GF-D8 (cell line): Measurements from ENCODE around the gene PPARG.

Source experiments
- DNase-seq: peaks from one replicate; lab custom pipeline; 2025; lab: John Stamatoyannopoulos, UW

PPARG gene

DNA sequence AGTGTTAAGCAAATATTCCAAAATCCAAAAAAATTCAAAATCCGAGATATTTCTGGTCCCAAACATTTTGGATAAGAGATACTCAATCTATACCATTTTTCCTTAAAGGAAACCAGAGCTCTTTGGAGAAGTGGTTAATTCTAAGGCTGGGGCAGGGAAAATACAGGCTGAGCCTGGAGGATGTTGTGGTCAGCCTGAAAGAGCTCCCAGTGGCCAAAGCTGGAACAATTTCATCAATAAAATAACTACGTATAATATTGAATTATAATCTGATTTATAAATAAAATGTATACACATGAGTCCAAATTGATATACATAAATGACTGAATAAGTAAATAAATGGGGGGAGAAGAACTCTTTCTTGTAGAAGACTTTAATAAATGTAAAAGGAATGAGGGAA, 24.6 kb downstream of the PPARG start:
- DNase-seq, result no peak

DNA sequence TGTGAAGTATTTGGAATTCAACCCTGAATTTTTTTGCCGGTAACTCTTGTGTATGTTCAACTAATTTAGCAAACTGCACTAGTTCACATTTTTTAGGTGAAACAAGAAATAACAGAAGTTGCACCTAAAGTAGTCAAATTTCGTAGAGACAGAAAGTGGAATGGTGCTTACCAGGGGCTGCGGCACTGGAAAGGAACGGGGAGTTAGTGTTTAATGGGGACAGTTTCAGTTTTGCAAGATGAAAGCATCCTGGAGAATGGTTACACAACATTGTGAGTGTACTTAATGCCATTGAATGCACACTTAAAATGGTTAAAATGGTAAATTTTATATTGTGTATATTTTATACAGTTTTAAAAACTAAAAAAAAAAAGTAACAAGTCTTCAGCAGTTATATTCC, 27.4 kb downstream of the PPARG start:
- DNase-seq, result no peak

DNA sequence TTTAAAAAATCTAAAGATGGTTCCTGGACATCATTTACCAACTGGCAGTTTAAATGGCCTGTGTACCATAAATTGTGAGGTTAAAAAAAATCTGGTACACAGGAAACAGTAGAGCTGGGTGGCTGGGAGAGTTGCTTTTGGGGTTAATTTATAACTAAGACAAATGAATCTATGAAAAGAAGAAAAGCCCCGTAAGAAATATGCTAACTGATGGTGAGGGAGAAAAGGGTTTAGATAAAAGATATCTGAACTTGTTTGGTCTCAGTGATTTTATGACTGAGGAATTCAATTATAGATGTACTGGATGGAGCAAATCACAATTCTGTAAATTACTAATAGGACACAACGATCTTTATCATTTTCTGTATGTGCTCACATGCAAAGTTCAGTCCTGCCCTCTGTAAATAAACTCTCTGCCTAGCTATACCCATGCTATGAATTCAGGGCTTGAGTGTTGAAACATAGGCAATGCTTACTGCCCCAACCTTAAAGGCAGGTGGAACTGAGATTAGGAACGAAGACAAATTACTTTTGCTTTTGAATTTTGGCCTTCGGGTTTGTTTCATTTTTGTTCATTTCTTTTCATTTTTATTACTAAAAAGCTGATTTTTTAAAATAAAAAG, 28.0 kb downstream of the PPARG start:
- no peak for DNase-seq

DNA sequence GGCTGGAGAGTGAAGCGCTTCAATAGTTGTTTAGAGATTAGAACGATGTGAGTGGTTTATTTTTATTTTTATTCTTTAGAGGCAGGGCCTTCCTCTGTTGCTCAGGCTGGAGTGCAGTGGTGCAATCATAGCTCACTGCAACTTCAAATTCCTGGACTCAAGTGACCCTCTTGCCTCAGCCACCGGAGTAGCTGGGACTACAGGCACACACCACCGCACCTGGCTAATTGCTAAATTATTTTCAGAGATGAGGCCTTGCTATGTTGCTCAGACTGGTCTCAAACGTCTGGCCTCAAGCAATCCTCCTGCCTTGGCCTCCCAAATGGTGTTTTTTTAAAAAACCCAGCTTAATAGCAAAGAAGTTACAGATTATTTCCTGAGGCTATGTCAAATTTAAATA, 29.0 kb downstream of the PPARG start:
- no peak for DNase-seq

DNA sequence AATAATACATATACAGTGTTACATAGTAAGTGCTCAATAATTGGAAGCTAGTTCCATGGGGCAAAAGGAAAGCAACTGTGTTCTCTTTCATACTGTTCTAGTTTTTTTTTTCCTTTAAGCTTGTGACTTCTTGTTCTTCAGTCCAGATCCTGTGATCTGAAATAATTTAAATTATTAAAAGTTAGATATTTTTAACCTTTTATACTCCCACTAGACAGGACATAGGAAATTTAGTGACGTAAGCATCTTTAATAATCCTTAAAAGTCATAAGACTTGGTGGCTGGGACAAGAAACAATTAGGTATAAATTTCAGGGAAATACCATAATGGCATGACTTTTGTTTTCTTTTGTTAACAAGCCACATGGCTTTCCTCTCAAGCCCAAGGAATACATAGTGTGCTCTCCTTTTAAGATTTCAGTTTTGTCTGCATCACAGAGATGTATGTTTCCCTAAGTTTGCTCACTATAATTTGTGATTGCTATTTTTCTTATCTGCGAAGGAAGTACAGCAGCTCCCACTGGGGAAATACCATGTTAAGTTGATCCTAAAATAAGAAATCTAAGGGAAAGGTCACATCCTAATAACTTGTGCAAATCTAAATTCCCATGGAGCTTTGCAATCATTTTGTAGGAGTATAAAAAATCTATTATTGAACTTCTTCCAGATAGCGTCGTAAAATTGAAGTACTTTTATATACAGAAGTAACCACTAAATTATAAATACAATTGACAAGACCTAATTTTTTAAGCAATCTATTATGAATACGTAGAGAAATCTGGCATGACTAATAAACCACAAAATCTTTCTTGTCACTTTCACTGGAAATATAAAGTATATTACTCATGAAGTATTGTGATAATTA, 30.1 kb downstream of the PPARG start:
- no peak for DNase-seq

DNA sequence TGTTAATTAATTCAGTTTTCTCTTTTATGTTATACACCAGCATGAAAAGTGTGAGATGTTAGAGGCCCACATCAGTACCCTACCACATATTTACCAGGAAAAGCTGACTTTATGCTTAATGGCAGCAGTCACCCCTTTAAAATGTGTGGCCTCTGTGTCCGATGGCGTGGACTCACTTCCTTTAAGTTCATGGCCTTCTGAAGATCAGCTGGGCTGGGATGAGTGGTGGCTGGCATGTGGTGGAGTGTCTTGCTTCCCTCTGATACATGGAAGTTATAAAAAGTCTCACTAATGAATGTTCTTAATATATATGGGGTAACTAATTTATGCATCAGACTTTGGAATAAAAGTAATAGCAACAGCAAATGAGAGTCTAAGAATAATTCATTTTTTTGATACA, 32.1 kb downstream of the PPARG start:
- no peak for DNase-seq

DNA sequence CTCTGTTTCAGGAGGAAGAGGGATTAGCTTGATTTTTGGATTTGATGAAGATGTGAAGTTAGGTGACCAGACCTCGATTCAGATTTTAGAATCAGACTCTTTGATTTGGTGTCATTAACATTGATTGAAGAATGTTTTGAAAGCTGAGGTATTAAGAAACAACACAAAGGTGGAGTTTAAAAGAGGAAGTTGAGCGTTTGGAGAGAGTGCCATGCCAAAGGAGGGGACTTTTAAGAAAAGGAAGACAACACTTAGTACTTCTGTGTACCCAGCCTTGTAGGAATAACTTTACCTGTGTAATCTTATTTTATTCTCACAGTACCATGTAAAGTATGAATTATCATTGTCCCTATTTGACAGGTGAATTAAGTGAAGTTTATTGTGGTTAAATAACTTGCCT, 34.4 kb downstream of the PPARG start:
- no peak for DNase-seq

DNA sequence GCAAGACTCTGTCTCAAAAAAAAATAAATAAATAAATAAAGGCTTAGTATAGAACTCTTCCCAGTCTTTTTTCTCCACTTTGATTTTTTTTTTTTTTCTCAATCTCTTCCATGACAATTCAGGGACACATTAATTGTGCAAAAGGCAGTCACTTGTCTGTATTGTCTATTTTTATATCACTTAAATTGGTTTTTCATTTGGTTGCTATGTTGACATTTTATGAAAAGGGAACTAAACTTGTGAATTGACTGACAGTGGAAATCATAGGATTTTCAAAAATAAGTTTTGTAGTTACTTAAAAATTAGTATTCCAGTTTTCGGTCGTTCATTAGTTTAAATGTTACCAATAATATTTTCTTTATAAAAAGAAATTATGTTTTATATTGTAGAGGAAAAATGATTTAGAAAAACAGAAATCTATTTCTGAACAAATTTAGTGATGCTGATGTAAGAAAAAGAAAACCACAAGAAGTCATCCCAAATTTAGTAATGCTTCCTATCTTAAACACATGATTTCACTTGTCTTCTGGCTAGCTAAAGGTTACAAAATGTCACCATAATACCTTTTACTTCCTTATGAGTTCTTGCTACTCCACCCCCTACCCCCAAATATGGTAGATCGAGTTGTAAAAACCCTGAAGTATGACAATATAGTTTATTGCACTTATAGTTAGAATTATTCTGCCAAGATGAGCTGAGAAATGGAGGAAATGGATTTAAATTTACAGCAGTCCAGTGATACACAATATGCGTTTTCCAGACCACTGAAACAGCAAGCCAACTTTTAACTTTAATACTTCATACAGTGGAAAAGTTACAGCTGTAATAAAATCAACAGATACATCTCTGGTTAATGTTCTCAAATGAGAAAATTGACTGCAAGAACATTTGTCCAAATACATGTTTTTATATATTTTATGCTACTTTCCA, 37.0 kb downstream of the PPARG start:
- DNase-seq, result peak; percentile 59

DNA sequence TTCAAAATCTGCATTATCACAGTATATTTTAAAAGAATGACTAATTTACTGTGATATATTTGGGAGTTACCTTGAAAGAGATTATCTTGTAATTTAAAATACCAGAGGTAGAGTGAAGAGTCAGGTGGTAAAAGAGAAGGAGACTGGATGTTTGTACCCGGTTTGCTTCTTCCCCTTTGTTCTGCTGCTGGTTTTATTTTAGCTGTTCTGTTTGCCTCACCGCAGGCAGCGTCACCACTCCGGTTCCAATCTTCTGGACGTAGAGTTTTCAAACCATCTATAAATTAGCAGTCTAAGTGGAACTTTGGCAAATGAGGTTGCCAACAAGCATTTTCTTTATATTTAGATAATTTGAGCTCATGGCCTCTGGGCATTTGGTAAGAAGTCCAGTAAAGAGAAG, 38.2 kb downstream of the PPARG start:
- DNase-seq, result no peak

DNA sequence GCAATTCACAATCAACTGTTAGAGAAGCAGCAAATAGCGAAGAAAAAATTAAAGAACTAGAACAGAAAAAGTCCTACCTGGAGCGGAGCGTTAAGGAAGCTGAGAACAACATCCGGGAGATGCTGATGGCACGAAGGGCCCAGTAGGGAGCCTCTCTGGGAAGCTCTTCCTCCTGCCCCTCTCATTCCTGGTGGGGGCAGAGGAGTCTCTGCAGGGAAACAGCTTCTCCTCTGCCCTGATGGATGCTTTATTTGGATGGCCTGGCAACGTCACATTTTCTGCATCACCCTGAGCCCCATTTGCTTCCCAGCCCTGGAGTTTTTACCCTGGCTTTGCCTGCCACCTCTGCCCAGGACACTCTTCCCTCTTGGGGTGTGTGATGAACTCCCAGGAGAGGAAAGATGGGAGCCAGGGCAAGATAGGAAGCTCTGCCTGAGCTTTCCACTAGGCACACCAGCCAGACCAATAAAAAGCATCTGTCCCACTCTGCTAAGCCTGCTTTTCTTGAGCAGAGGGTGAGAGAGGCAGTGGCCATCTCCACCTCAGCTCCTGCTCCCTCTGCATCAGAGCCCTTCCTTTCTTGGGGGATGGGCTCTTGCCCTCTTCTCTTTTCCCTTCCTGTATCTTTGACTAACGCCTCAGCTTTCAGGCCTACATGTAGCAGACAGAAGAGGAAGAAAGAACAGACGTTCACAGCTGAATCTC, 39.4 kb downstream of the PPARG start:
- DNase-seq, result no peak

DNA sequence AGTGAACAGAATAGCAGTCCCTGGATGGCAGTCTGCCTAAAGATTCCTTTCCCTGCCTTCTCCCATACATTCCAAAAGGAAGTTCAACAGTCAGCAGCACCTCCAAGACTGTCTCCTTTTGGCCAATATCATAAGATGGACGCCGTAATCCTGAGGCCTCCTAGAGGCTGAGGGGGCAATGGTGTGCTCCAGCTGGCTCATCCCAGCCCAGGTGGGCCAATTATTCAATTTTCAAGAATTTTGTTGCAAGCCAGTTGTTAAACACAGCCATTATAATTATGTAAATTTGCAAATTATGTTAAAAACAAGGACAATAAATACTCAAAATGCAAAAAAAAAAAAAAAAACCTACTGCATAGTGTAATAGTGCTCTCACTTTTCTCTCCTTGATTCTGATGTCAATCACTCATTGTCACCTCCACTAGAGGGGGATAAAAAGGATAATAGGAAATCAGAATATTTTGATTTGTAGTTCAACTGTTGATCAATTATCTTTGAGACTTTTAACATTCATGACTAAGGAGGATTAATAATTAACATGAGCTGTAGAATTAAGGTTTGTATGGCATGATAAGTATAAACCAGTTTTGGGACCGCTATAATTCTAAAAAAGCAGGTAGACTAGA, 40.1 kb downstream of the PPARG start:
- DNase-seq, result no peak

DNA sequence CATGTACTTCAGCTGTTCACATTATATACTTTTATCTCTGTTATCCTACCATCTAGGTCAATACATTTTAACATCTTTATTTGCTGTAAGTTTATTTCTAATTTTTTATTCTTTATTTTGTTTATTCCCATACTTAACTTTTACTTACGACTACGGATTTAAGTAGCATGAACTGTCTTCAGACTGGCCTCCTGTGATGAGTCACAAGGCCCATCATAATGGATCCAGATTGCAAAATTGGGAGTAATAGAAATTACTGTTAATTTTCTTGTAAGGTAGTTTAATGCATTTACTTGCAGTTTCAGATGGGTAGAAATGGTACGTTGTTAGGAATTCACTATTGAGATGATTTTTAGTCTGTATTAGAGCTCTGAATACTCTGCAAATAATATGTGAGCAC, 45.9 kb downstream of the PPARG start:
- DNase-seq, result no peak

DNA sequence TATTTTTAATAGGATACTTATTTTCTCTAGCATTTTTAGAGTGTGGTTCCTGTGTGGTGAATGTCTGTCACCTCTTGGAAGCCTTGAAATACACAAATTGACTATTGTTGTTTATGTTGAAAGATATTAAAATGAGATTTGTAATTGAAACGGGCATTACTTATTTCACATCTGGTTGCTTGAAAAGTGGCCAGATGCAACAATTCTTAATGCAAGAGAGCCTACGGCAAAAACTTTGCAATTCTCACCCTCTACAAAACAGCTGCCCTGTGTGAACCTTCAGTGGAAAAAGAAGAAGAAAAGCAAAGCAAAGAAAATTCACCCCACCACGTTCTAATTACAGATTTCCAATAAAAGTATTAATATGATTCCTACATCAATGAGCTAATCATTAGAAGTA, 46.6 kb downstream of the PPARG start:
- no peak for DNase-seq

DNA sequence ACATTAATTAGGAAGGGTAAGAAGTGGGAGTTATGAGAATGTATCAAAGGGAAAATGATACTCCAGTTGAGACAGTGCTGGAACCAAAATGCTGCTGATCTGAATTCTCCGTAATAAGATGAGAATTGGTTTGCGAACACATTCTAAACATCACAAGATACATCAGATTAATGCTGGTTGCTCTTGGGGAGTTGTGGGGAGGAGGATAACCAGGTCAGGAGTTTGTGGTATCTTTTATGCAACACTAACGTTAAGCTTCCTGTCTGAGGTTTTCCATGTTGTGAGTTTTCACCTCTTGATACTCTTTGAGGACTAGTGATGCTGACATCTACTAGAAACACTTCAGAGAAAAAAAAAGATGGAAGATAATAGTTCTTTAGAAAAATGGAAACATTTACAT, 47.2 kb downstream of the PPARG start:
- peak; percentile 85 for DNase-seq

DNA sequence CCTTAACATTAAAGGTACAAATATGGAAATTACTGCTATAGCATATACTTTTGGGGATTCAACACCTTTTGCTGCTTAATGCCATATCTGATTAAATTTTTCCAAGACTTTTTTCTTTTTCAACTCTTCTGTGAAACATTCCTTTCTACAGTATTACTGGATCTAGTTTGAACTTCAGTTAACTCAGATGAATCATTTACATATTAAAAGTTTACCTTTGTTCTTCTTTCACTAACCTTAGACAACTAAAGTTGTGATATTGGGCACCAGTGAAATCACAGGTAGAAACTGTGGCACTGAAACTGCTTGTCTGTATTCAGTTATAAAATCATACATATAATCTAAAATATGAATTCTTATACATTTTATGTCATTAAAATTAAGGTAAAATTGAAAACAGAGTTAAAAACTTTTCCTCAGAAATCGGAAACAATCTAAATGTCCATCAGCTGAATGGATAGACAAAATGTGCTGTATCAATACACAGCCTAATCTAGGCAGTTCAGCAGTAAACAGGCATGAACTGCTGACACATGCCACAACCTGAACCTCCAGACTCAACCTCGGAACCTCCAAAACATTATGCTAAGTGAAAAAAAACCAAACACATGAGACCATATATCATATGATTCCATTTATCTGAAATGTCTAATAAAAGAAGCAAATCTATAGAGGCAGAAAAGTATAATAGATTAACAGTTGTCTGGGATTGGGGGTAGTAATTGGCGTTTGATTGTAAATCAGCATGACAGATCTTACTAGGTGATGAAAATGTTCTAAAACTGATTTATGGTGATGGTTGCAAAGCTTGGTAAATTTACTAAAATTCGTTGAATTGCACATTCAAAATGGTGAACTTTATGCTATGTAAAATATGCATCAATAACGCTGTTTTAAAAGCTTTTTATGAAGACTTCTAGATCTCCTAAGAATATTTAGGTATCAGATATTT, 50.0 kb downstream of the PPARG start:
- DNase-seq, result no peak

DNA sequence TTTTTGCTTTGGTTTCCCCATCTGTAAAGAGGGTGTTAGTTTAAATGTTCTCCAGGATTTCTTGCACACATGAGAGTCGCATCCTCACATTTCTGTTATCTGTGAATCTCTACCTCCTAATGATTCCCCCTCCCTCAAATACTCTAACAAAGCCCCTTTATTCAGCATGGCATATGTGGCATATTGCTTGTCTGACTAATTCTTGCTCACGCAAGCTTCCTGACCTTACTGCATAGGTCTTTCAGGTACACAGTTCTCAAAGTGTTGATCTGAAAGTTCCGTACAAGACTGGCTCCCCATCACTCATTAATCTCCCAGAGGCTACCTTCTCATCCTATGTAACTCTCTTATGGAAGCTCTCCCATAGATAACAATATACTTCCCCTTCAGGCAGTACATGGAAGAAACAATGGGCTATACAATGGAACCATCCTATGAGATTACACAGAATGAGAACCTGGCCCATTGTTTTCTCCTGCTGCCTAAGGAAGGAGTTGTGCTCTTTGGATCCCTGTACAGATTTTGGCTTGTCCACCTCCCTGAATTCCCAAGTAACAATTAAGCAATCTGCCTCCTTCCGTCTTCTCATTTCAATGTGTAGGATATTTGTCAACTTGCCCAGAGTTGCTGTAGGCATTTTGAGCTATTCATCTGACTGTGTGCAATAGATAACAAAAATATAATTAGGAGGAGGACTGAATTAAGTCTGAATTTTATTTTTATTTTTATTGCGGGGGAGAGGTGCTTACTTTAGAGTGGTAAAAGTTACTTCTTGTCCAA, 51.0 kb downstream of the PPARG start:
- DNase-seq, result no peak

DNA sequence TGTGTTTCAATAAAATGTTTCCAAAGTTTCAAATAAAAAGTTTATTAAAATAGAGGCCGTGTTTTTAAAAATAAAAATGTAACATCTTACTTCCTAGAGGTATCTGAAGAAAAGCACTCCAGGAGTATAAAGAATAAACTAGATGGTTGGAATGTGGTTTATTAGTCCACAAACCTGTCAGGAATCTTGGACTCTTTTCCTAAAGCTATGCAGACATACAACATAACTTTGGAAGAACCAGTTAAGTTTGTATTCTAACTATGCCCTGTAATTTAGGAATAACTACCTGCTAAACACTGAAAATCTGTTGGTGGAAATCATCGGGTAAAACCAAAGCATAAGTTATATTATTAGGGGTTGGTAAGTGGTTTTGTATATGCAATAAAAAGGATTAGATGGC, 51.6 kb downstream of the PPARG start:
- DNase-seq, result no peak

DNA sequence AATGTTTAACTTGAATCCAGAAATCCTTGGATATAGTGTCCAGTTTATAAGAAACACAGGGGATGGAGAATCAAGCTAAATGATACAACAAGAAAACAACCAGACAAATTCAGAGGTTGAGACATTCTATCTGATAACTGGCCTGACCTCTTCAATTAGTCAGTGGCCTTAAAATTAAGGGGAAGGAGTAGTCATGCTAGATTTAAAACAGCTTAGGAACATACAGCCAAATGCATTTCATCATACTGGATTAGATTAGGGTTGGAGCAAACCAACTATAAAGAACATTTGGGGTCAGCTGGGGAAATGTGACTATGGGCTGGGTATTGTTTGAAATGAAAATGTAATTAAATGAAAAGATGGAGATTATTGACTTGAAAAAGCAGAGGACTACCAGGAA, 53.3 kb downstream of the PPARG start:
- DNase-seq, result no peak

DNA sequence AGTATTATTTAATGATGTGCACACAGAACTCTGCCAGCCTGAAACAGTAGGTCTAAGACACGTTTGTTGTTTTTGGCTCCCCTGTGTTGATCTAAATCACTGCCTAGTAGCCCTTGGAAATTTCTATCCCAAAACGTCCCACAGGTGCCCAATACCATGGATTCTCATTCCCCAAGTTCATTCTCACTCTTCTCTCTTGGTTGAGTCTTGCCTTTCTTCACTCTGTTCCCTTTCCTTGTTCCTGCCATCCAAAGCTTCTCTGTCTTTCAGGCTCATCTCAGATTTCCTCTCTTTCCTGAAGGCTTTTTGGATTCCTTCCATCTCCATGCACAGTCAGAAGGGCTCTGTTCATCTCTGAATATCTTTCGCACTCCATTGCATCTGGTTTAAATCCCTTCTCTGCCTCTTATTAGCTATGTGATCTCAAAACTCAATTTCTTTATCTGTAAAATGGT, 54.2 kb downstream of the PPARG start:
- DNase-seq, result no peak

DNA sequence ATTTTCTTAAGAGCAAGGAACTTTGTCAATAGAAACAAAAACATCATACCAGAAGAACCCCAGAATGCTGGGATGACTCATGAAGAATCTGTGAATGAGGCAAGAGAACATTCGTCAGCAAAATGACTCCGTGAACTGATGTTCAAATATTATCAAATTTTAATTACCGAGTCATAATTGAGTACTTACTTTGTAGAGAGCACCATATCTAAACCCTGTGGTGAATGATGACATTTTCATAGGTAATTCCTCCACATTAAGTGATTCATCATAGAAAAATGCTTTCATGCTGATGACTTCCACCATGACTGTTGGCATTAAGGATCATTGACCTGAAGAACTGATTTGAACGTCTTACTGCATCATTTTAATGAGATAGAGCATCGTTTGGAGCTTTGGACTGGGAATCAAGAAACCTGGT, 56.3 kb downstream of the PPARG start:
- no peak for DNase-seq
